K562 (cell line): Measurements from ENCODE around the gene CLEC3B. TPM values are rescaled to one million over a fixed set of nuclear protein-coding genes. Genes with fewer than 3 reads are reported as not detected.
A peak's percentile ranks its signal among the peaks of the same experiment; 100 is the strongest.

Experiments
- CCNT2 ChIP-seq: IDR thresholded peaks from 2 replicates; pipeline ENCODE4 v1.6.1; 2011; ENCODE audit warnings: borderline replicate concordance, low read depth, mild to moderate bottlenecking, moderate library complexity, mixed read lengths, low read length; ENCODE audit not compliant: insufficient read length; ENCODE audit errors: extremely low read depth
- ETS1 ChIP-seq: conservative IDR thresholded peaks from 2 replicates; pipeline ENCODE4 v1.6.1; 2011; ENCODE audit warnings: low read depth, mild to moderate bottlenecking, low read length; ENCODE audit not compliant: control insufficient read depth
- FIP1L1 ChIP-seq: fragments of 200-400 bp; formaldehyde crosslinking; IDR thresholded peaks from 2 replicates; pipeline ENCODE4 v1.6.1; 2018; ENCODE audit warnings: mild to moderate bottlenecking, low read depth, low read length; ENCODE audit not compliant: poor library complexity, severe bottlenecking
- MGA ChIP-seq: fragments of 450-650 bp; IDR thresholded peaks from 2 replicates; pipeline ENCODE4 v1.6.1; 2016; ENCODE audit warnings: mild to moderate bottlenecking, moderate library complexity
- NONO ChIP-seq, 2 experiments: fragments of 200-400 bp in 1 of 2; fragments of 450-650 bp in 1 of 2; formaldehyde crosslinking in 1 of 2; IDR thresholded peaks; 2 replicates each; pipeline ENCODE4 v1.6.1; 2017; ENCODE audit warnings: low read depth in 2 of 2, mild to moderate bottlenecking in 2 of 2, moderate library complexity in 2 of 2, low read length in 1 of 2
- SP2 ChIP-seq: IDR thresholded peaks from 2 replicates; pipeline ENCODE4 v1.6.1; 2011; ENCODE audit warnings: mild to moderate bottlenecking, low read depth, low read length, moderate library complexity; ENCODE audit not compliant: poor library complexity, severe bottlenecking; ENCODE audit errors: extremely low read depth
- XRCC3 ChIP-seq: fragments of 450-650 bp; IDR thresholded peaks from 2 replicates; pipeline ENCODE4 v1.6.1; 2017; ENCODE audit warnings: mild to moderate bottlenecking, moderate library complexity
- XRCC5 ChIP-seq: fragments of 200-400 bp; formaldehyde crosslinking; IDR thresholded peaks from 2 replicates; pipeline ENCODE4 v1.6.1; 2017; ENCODE audit warnings: low read depth, mild to moderate bottlenecking, low read length
- ZNF324 ChIP-seq: fragments of 250-450 bp; sonication (Bioruptor Pico); IDR thresholded peaks from 2 replicates; pipeline ENCODE4 v1.4.0; 2020; ENCODE audit warnings: mild to moderate bottlenecking
- polyA plus RNA-seq, 8 experiments: library from polyadenylated mRNA; depleted of rRNA in 4 of 8; stranded (reverse) in 5 of 8; unstranded in 3 of 8; fragments of >200 nt; fragmentation: Nextera tagmentation in 2 of 8; fragmentation: Illumina TruSeq in 1 of 8; extraction: Ambion mirVana in 2 of 8; extraction: Trizol in 1 of 8; gene quantifications; 2 replicates each; pipeline versions ENCODE4 v1.2.1 to v1.2.3, GENCODE V29; 2011 to 2014; ENCODE audit warnings: inconsistent platforms in 1 of 8, missing spikeins in 1 of 8
- total RNA-seq, 7 experiments: library from RNA; depleted of rRNA in 6 of 7; stranded (reverse); fragments of >200 nt in 6 of 7; fragmentation: Illumina TruSeq in 2 of 7; extraction: Trizol in 2 of 7; gene quantifications; 2 replicates each; pipeline versions ENCODE4 v1.2.1 to v1.2.3, GENCODE V29; 2011 to 2021; ENCODE audit warnings: low replicate concordance in 1 of 7
- TF ChIP-seq, protein P1 (sequence below): sonication (generic); formaldehyde crosslinking; IDR thresholded peaks from 2 replicates; pipeline ENCODE4 v1.9.0; 2022; ENCODE audit warnings: mild to moderate bottlenecking, missing genetic modification reagents
- TF ChIP-seq, protein P2 (sequence below): fragments of 450-650 bp; conservative IDR thresholded peaks from 2 replicates; pipeline ENCODE4 v1.6.1; 2016; ENCODE audit warnings: missing genetic modification characterization, low read depth, mild to moderate bottlenecking, control low read depth, missing compliant biosample characterization

Gene CLEC3B
- total and polyA plus RNA-seq, 9 of the 15 experiments (the other 6 are each of a cell fraction or from before 2014, with no cell fraction given): not detected

GRCh38 chr3:45054196-45054857 lies 28.2 kb downstream of the CLEC3B start (continued):
- TF ChIP-seq MGA (no peak), ZNF324 (CRISPR knock-in tag) (peak; percentile 75), XRCC5 (no peak), FIP1L1 (no peak), SP2 (no peak), NONO (IDR thresholded peaks at IDR 0.05; ENCODE audit: low read depth in 2 of 2, low read length in 1 of 2) (no peak), CCNT2 (no peak), ETS1 (no peak), XRCC3 (no peak)
- TF ChIP-seq, protein P1, sequence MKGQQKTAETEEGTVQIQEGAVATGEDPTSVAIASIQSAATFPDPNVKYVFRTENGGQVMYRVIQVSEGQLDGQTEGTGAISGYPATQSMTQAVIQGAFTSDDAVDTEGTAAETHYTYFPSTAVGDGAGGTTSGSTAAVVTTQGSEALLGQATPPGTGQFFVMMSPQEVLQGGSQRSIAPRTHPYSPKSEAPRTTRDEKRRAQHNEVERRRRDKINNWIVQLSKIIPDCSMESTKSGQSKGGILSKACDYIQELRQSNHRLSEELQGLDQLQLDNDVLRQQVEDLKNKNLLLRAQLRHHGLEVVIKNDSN (CRISPR knock-in tag): no peak
- TF ChIP-seq, protein P2, sequence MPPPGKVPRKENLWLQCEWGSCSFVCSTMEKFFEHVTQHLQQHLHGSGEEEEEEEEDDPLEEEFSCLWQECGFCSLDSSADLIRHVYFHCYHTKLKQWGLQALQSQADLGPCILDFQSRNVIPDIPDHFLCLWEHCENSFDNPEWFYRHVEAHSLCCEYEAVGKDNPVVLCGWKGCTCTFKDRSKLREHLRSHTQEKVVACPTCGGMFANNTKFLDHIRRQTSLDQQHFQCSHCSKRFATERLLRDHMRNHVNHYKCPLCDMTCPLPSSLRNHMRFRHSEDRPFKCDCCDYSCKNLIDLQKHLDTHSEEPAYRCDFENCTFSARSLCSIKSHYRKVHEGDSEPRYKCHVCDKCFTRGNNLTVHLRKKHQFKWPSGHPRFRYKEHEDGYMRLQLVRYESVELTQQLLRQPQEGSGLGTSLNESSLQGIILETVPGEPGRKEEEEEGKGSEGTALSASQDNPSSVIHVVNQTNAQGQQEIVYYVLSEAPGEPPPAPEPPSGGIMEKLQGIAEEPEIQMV (tag): peak; percentile 93
